Adrenal gland (tissue), 12 donors: Measurements from ENCODE around the gene FGFR4. TPM values are rescaled to one million over a fixed set of nuclear protein-coding genes. Genes with fewer than 3 reads are reported as not detected.

Experiments used
- DNase-seq, 7 donors: peaks; one replicate each; pipeline ENCODE4 v3.0.0-alpha.2; 2019 to 2020
- H3K27ac ChIP-seq, 5 donors: fragments of 200-600 bp; sonication (generic) in 4 of 5; 1 replicate in 3 of 5; 2 replicates in 2 of 5; pipeline versions ENCODE4 v1.5.1 to v1.8.0; 2016 to 2020; ENCODE audit warnings: mild to moderate bottlenecking in 1 of 5
- H3K27me3 ChIP-seq: fragments of 200-600 bp; 2 replicates; pipeline ENCODE4 v1.8.0; 2021
- H3K36me3 ChIP-seq, 2 donors: fragments of 200-600 bp; replicated peaks in 1 of 2; 1 replicate in 1 of 2; 2 replicates in 1 of 2; pipeline versions ENCODE4 v1.5.1 to v1.8.0; 2018 to 2022
- H3K4me1 ChIP-seq, 2 donors: fragments of 200-600 bp; replicated peaks in 1 of 2; 1 replicate in 1 of 2; 2 replicates in 1 of 2; pipeline versions ENCODE4 v1.5.1 to v1.8.0; 2018 to 2021
- H3K4me3 ChIP-seq, 4 donors: fragments of 200-600 bp; sonication (generic) in 3 of 4; one replicate each; pipeline ENCODE4 v1.5.1; 2016 to 2018
- H3K9me3 ChIP-seq, 3 donors: fragments of 200-600 bp; sonication (generic) in 1 of 3; replicated peaks in 1 of 3; 1 replicate in 2 of 3; 2 replicates in 1 of 3; pipeline versions ENCODE4 v1.5.1 to v1.8.0; 2016 to 2021
- CTCF ChIP-seq, 6 experiments: fragments of 450-650 bp in 4 of 6; fragments of 200-600 bp in 2 of 6; sonication (generic) in 1 of 6; IDR thresholded peaks; 1 replicate in 5 of 6; 2 replicates in 1 of 6; pipeline versions ENCODE4 v1.5.1 to v1.8.0; 2016 to 2021; ENCODE audit warnings: antibody characterized with exemption in 6 of 6, mild to moderate bottlenecking in 2 of 6, moderate library complexity in 1 of 6
- POLR2A ChIP-seq, 2 donors: fragments of 450-650 bp; IDR thresholded peaks; one replicate each; pipeline ENCODE4 v1.6.1; 2017; ENCODE audit warnings: antibody characterized with exemption in 2 of 2, mild to moderate bottlenecking in 2 of 2, moderate library complexity in 1 of 2
- WGBS, 4 donors: extraction: QIAGEN DNeasy Blood & Tissue Kit in 2 of 4; methylation state at CpG; one replicate each; pipeline versions ENCODE4 v1.1.5 to v1.1.7; 2013 to 2017; 5-methylcytosine and 5-hydroxymethylcytosine counted together
- intact Hi-C, 2 donors: fragments of 100-400 bp; cut with DNase I; formaldehyde crosslinking; loops; one replicate each; pipeline versions ENCODE4 v1.14.1 to v1.15.0; 2022 to 2023
- polyA plus RNA-seq, 3 donors: library from polyadenylated mRNA; stranded (reverse); fragments of 200-250 nt in 2 of 3; fragments of 350-450 nt in 1 of 3; fragmentation: Illumina TruSeq in 1 of 3; extraction: RNeasy Lipid Tissue Mini Kit (QIAGEN cat#74804) in 1 of 3; gene quantifications; one replicate each; pipeline ENCODE4 v1.2.3, GENCODE V29; 2013 to 2014
- total RNA-seq, 9 donors: library from RNA; depleted of rRNA in 4 of 9; stranded (reverse); fragments of >200 nt in 4 of 9; fragments of 120-200 nt in 1 of 9; fragmentation: NEBNext Ultra II Directional in 1 of 9; extraction: Animal tissue kit (Norgen Biotek cat#: 25700) in 1 of 9; gene quantifications; one replicate each; pipeline versions ENCODE4 v1.1.0 to v1.2.4, GENCODE V29; 2013 to 2023
- donor health status: healthy with polysubstance abuse.
- donor health status: Bipolar disorder and iron deficiency.
- donor health status: DM: yes; HTN: yes; CAD: no.
- donor health status: DM: no; HTN: no; CAD: no.
- donor health status: DM: no; HTN: no; CAD: no.
- donor health status: DM: yes; HTN: yes; CAD: no.

FGFR4 gene
- total and polyA plus RNA-seq, 12 donors, result 12.3 to 106 (median 26.4) TPM

- WGBS, 4 donors, result 97 to 100% (median 99%) methylated on average over 2 of the region's 2 CpGs
- Histone ChIP-seq H3K27ac (no peak overlapping the region), H3K36me3 (peaks cover 0 to 47% of the 10 kb centered on the region in 2 donors), H3K4me3 (no peak overlapping the region), H3K27me3 (no peaks in the 10 kb centered on the region), H3K4me1 (peaks cover 0 to 10% of the 10 kb centered on the region in 2 donors), H3K9me3 (no peaks in the 10 kb centered on the region)
- DNase-seq, result no peak
- no peak for TF ChIP-seq CTCF (IDR thresholded peaks at IDR 0.05)
- TF ChIP-seq POLR2A (IDR thresholded peaks at IDR 0.05), result no peak
- intact Hi-C loops, result no loop called here
Measured at GRCh38 chr5:177041936-177042335, 44.8 kb upstream of the FGFR4 start.

DNA sequence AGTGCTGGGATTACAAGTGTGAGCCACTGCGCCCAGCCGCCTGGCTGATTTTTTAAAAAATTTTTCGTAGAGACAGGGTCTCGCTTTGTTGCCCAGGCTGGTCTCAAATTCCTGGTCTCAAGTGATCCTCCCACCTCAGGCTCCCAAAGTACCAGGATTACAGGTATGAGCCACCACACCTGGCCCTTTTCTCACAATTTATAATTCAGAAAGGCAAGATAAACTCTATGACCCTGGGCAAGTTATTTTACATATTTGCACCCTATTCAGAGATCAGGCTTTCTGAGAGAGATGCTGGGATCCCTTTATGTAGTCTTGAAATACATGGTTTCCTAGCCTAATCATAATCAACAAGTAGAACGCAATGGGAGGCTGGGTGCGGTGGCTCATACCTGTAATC is 43.6 kb upstream of the FGFR4 start:
- no peak for DNase-seq
- 92 to 99% (median 97%) methylated on average over 6 of the region's 6 CpGs for WGBS, 4 donors
- peaks cover 0 to 47% of the 10 kb centered on the region in 2 donors for H3K36me3 ChIP-seq

GRCh38 chr5:177043958-177044357 is 42.8 kb upstream of the FGFR4 start:
- no peak overlapping the region for H3K4me3 ChIP-seq
- intact Hi-C loops, result no loop called here
- no peak for TF ChIP-seq POLR2A (IDR thresholded peaks at IDR 0.05)
- TF ChIP-seq CTCF (IDR thresholded peaks at IDR 0.05), result no peak
- peaks cover 0 to 53% of the 10 kb centered on the region in 2 donors for H3K36me3 ChIP-seq
- no peak for DNase-seq
- peaks cover 0 to 10% of the 10 kb centered on the region in 2 donors for H3K4me1 ChIP-seq
- no peaks in the 10 kb centered on the region for H3K27me3 ChIP-seq
- H3K9me3 ChIP-seq, result no peaks in the 10 kb centered on the region
- 79 to 90% (median 84%) methylated on average over 1 of the region's 1 CpG for WGBS, 4 donors
- H3K27ac ChIP-seq, result no peak overlapping the region

More for the DNA sequence above, 43.6 kb upstream of the FGFR4 start:
- H3K27me3 ChIP-seq, result no peaks in the 10 kb centered on the region
- H3K27ac ChIP-seq, result no peak overlapping the region
- no peak overlapping the region for H3K4me3 ChIP-seq
- no peak for TF ChIP-seq POLR2A (IDR thresholded peaks at IDR 0.05)
- TF ChIP-seq CTCF (IDR thresholded peaks at IDR 0.05), result no peak
- intact Hi-C loops, result no loop called here
- H3K9me3 ChIP-seq, result no peaks in the 10 kb centered on the region
- H3K4me1 ChIP-seq, result peaks cover 0 to 10% of the 10 kb centered on the region in 2 donors

- TF ChIP-seq POLR2A (IDR thresholded peaks at IDR 0.05) (no peak), CTCF (IDR thresholded peaks at IDR 0.05) (no peak)
- Histone ChIP-seq H3K27me3 (no peaks in the 10 kb centered on the region), H3K4me1 (peaks cover 0 to 5% of the 10 kb centered on the region in 2 donors), H3K36me3 (peaks cover 0 to 59% of the 10 kb centered on the region in 2 donors), H3K4me3 (no peak overlapping the region), H3K9me3 (no peaks in the 10 kb centered on the region), H3K27ac (no peak overlapping the region)
- no peak for DNase-seq
- WGBS, 4 donors, result 92 to 100% (median 96%) methylated on average over 1 of the region's 1 CpG
- intact Hi-C loops, result no loop called here
Measured at GRCh38 chr5:177044641-177045040, 42.1 kb upstream of the FGFR4 start.
